MV-4-11 (cell line): Measurements from ENCODE around the gene RSAD2.

Experiments
- DNase-seq: peaks from one replicate; lab custom pipeline; 2025; lab: John Stamatoyannopoulos, UW

The RSAD2 gene

DNA sequence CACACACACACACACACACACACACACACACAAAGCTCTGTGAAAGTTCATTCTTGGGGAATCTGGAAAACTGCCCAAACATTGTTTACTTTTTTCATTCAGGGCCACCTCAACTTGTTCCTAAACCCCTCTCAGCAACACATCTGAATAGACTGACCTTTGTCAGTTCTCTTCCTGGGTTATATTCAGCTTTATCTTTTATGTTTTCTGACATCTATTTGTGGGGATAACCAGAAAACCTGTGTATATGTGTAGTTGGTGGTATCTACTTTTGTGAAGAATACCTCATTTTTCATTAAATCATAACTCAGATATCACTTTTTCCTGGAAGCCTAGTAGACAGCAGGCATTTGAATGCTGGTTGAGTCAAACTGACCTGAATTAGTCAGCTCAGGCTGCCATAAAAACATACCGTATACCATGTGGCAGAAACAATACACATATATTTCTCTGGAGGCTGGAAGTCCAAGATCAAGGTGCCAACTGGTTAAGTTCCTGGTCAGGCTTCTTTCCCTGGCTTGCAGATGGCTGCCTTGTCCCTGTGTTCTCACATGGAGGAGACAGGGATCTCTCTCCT is 28.7 kb downstream of the RSAD2 start:
- DNase-seq, result no peak

GRCh38 chr2:6908291-6908690 is 30.7 kb downstream of the RSAD2 start:
- DNase-seq, result no peak

DNA sequence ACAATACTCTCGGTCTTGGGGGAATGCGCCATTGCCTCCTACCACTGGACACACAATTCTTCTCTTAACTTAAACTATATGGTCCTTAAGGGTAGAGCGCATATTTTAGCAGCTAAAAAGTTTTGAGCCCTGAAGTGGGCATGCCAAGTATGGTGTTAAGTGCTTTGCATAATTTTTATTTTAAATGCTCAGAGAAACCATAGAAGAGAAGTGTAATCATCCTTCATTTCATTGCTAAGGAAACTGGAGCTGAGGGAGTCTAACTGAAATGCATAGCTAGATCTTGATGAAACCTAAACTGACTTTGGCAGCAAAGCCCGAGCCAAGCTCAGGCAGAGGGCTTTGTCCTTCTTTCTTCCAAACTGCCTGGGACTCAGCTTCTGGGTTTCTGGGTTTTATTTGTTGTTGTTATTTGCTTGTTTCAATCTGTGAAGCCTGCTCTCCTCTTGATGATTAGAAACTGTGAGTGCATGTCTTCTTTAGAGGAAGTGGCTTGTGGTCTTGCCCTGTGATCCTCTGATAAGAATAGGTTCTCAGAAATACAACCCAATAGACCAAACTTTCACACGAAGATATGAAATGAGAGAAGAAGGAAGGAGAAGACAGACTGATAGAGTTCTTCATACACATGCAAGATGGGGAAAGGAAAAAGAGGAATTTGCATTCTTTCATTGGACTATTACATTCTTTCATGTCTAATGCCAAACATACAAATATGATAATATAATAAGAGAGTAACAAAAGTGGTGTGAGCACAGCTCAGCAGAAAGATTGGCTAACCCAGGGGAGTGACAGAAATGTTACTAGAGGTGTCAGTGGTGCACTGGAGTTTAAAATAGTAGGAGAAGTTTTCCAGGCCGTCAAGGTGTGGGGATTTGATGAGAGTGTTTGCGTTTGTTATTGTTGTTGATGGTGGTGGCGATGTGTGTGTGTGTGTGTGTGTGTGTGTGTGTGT is 32.1 kb downstream of the RSAD2 start:
- DNase-seq, result peak; percentile 96

GRCh38 chr2:6911721-6912120 is 34.1 kb downstream of the RSAD2 start:
- no peak for DNase-seq

DNA sequence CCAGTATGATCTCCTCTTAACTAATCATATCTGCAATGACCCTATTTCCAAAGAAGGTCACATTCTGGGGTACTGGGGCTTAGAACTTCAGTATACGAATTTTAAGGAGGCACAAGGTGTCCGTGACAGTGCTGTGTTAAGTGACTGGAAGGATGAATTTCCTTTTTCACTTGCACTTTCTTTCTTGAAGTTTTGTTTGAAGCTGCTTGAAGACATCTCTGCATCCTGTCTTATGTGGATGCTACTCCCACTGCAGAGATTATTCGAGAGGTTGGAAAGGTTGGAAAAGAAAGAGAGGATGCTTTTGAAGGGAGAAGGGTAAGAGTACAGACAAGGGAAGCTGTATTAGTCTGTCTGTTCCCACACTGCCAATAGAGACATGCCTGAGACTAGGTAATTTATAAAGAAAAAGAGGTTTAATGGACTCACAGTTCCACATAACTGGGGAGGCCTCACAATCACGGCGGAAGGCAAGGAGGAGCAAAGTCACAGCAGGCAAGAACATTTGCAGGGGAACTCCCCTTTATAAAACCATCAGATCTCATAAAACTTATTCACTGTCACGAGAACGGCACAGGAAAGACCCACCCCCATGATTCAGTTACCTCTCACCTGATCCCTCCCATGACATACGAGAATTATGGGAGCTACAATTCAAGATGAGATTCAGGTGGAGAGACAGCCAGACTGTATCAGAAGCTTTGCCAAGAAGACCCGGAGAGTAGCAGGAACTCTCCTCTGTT is 36.0 kb downstream of the RSAD2 start:
- DNase-seq, result no peak

GRCh38 chr2:6914828-6915227 is 37.3 kb downstream of the RSAD2 start:
- DNase-seq, result no peak

- DNase-seq, result no peak
Observed at GRCh38 chr2:6915399-6915798, 37.8 kb downstream of the RSAD2 start.

DNA sequence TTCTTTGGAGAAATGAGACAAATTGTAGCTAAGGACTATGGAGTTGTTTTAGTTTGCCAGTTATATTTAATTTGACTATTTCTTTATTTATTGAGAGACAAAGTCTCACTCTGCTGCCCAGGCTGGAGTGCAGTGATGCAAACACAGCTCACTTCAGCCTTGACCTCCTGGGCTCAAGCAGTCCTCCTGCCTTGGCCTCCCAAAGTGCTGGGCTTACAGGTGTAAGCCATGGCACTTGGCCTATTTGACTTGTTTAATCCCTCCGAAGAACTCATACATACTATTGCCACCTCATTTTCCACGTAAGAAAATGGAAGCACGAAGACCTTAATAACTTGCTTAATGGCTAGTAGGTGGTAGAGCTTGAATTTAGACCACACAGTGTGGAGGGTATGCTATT is 38.6 kb downstream of the RSAD2 start:
- no peak for DNase-seq

GRCh38 chr2:6916736-6917070 is 39.1 kb downstream of the RSAD2 start:
- DNase-seq, result no peak

DNA sequence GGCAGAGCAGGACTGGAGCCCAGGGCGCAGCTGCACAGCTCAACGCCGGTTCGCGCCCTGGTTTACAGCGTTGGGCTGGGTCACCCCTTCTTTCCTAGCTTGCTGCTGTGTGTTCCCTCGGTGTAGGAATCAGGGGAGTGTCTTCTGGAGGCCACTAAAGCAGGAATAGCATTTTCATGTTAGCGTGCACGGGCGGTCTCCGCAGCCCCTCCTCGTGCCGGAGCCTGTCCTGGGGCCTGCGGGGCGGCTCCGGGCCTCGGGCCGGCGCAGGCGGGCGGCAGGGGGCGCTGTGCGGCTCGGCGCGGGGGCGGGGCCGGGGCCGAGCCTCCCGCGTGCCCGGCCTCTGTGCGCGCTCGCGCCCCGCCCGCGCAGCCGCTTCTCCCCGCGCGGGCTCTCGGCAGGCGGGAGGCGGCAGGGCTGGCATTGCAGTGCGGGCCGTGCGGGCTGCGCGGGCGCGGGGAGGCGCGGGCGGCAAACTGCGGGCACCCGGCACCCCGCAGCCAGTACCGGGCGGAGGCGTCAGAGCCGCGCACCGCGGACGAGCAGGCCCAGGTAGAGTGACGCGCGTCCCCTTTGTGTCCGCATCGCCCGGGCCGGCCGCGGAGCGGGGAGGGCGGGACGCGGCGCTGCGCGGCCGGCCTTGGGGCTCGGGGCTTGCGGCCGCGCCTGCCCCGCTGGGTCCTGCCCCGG is 39.6 kb downstream of the RSAD2 start, which contains the start of gene RNF144A:
Gene RNF144A, plus strand, starts transcription at position 342 of the 690 bp plus-strand sequence. CDS start 79,515 bp downstream, outside the sequence.
- DNase-seq, result peak; percentile 34

- no peak for DNase-seq
Observed at GRCh38 chr2:6917761-6918421, 40.3 kb downstream of the RSAD2 start.

GRCh38 chr2:6919901-6920742 is 42.5 kb downstream of the RSAD2 start:
- DNase-seq, result no peak

GRCh38 chr2:6920743-6921064 is 43.1 kb downstream of the RSAD2 start:
- no peak for DNase-seq

DNA sequence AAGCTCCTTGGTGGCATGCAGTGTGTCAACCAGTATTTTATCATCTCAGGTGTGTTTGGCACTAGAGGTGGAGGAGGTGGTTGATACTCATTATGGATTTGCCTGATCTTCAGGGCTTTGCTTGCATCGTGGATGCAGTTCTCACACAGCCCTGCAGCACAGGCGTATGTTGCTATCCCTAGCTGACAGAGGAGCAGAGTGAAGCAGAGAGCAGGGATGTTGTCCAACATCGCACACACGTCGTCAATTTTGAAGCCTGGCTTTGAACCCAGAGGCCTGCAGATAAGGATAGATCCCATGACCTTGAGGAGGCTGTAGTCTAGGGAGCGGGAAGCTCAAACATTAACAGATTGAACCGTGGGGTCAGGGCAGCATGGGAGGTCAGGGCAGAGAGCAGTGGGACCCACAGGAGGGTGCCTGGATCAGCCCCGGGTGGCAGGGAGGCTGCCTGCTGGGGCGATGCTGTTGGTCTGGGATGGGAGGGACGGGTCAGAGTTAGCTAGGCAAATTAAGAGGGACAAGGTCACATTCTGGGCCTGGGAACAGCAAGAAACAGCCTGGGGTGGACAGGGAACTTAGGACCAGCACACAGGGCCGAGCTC is 43.8 kb downstream of the RSAD2 start:
- DNase-seq, result no peak

DNA sequence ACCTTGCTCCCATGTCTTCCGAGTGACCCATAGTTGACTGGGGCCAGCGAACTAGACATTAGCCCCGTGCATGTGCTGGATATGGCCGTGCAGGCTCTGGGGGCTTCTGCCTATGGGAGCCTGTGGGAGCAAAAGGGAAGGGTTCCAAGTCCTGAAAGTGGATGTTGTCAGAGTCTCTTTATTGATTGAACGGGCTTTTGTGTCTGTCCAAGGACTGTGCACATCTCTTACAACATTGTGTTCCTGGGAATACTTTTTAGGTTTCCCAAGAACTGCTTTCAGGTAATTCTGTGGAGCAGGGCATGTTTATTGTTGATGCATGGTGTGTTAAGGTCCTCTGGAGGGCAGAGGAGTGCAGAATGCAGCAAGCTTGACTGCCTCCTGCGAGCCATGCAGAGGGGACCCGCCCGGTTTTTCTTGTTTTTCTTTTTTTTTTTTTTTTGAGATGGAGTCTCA is 44.7 kb downstream of the RSAD2 start:
- no peak for DNase-seq

GRCh38 chr2:6923319-6923718 is 45.7 kb downstream of the RSAD2 start:
- no peak for DNase-seq

DNA sequence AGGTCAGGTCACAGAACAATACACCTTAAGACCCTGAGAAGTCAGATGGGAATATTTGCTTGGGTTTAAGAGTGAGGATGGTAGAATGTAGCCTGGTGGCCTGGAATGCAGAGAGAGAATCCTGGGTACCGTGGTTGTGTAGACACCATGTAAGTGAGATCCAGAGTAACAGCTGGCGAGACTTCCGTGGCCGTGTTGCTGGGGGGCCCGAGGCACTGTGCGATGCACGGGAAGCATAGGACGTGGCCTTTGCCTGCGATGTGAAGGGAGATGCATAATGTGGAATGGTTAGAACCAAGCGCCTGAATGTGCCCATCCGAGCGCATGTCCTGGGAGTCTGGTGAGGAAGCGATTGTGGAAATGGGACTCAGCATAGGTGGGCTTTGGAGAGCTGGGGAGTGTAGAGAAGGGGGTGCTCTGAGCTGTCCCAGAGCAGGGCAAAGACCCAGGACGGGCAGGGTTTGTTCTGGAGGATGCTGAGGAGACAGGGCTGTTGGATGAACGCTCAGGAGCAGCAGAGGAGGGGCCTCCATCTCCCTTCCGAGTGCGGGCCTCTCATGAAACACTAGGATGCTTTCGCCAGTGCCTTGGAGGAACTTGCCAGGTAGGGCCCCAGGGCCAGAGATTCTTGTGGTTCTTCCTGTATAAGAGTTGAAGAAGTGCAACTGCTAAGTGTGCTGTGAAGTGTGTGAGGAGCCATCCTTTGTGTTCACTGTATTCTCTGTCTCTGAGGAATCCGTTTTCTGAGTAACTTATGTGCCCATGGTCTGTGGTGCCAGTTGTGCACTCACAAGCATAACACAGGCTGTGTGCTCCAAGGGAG is 46.7 kb downstream of the RSAD2 start:
- DNase-seq, result no peak

DNA sequence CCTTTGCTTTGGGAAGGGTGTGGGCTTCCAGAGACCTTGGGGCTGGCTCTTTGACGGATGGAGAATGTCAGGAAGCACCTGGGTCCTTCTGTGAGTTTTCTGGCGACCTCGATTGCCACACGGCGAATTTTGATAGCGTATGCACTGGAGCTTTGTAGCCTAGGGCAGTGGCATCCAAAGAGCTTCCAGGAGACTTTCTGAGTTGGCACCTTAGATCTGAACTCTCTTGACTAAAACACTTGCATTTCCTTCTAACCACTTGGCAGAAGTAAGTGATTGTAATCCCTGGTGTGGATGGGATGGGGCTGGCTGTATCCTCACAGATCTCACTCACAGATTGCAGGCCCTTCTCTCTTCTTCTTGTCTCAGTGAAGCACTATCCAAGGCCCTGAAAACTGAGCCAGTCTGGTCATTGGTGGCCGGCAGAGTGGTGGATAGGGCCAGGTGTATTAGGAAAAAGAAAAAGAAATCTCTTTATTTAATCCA is 47.4 kb downstream of the RSAD2 start:
- DNase-seq, result no peak

DNA sequence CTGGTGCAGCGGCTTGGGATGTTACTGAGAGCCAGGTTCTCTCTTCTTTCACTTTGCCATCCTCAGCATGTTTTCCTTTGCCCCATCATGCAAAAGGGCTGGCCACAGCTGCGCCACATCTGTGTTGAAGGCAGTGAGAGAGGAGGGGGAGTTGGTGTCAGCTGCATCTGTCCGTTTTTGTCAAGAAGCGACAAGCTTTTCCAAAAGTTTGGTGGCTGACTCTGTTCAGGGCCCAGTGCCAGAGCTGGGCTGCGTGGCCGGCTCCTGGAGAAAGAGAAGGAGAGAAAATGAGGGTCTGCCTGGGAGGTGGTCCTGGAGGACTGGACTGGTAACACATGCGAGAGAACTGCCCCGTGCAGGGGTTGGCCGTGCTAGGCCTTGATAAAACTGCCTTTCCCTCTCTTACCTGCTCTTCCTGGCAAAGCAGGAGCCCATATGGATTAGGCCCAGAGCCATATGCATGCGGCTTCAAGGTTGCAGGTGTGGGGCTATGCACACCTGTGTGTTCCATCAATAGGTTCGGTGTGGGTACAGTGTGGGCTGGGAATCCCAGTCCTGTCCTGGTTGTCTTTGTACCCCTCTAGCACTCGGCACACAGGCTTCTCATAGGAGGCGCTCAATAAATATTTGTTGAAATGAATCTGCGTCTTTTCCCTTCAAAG is 48.6 kb downstream of the RSAD2 start:
- no peak for DNase-seq
